Breast epithelium (tissue), 4 donors: ENCODE results near the gene OTOP3. TPM values are rescaled to one million over a fixed set of nuclear protein-coding genes. Genes with fewer than 3 reads are reported as not detected.

Experiments
- DNase-seq, 2 donors: peaks; one replicate each; pipeline ENCODE4 v3.0.0-alpha.2; 2019; ENCODE audit warnings: low spot score in 2 of 2
- H3K27ac ChIP-seq, 2 donors: fragments of 200-600 bp; sonication (generic) in 1 of 2; one replicate each; pipeline ENCODE4 v1.5.1; 2016 to 2019; ENCODE audit warnings: mild to moderate bottlenecking in 1 of 2
- H3K27me3 ChIP-seq, 2 donors: fragments of 200-600 bp; sonication (generic) in 1 of 2; one replicate each; pipeline versions ENCODE4 v1.5.1 to v1.6.0; 2017 to 2019; ENCODE audit warnings: control low read depth in 1 of 2, mild to moderate bottlenecking in 1 of 2
- H3K36me3 ChIP-seq: fragments of 200-600 bp; one replicate; pipeline ENCODE4 v1.5.1; 2019
- H3K4me1 ChIP-seq, 2 donors: fragments of 200-600 bp; sonication (generic); one replicate each; pipeline ENCODE4 v1.5.1; 2016 to 2019; ENCODE audit warnings: control low read depth in 1 of 2
- H3K4me3 ChIP-seq, 3 donors: fragments of 200-600 bp; sonication (generic); 1 replicate in 2 of 3; 2 replicates in 1 of 3; pipeline ENCODE4 v1.5.1; 2016 to 2019; ENCODE audit warnings: mild to moderate bottlenecking in 3 of 3, moderate library complexity in 2 of 3
- H3K9me3 ChIP-seq, 2 donors: fragments of 200-600 bp; sonication (generic) in 1 of 2; one replicate each; pipeline ENCODE4 v1.5.1; 2016 to 2019; ENCODE audit warnings: control low read depth in 1 of 2
- POLR2A ChIP-seq: fragments of 450-650 bp; IDR thresholded peaks from one replicate; pipeline ENCODE4 v1.6.1; 2016; ENCODE audit warnings: antibody characterized with exemption, mild to moderate bottlenecking, moderate library complexity
- POLR2AphosphoS5 ChIP-seq, 3 donors: sonication (generic); formaldehyde crosslinking; IDR thresholded peaks; one replicate each; pipeline ENCODE4 v1.6.1; 2017; ENCODE audit warnings: antibody characterized with exemption in 3 of 3
- intact Hi-C: fragments of 100-400 bp; cut with DNase I; formaldehyde crosslinking; loops from one replicate; pipeline ENCODE4 v1.15.1; 2023; ENCODE audit warnings: low total_unique reads
- total RNA-seq, 3 donors: library from RNA; depleted of rRNA; stranded (reverse); fragments of >200 nt; gene quantifications; one replicate each; pipeline ENCODE4 v1.1.0, GENCODE V29; 2016
- TF ChIP-seq, protein P1 (sequence below), 3 donors: fragments of 450-650 bp; IDR thresholded peaks; one replicate each; pipeline ENCODE4 v1.5.1; 2016 to 2017; ENCODE audit warnings: antibody characterized with exemption in 3 of 3, mild to moderate bottlenecking in 3 of 3, moderate library complexity in 3 of 3

OTOP3 gene
- total RNA-seq, 3 donors from 2014 or later: not detected

DNA sequence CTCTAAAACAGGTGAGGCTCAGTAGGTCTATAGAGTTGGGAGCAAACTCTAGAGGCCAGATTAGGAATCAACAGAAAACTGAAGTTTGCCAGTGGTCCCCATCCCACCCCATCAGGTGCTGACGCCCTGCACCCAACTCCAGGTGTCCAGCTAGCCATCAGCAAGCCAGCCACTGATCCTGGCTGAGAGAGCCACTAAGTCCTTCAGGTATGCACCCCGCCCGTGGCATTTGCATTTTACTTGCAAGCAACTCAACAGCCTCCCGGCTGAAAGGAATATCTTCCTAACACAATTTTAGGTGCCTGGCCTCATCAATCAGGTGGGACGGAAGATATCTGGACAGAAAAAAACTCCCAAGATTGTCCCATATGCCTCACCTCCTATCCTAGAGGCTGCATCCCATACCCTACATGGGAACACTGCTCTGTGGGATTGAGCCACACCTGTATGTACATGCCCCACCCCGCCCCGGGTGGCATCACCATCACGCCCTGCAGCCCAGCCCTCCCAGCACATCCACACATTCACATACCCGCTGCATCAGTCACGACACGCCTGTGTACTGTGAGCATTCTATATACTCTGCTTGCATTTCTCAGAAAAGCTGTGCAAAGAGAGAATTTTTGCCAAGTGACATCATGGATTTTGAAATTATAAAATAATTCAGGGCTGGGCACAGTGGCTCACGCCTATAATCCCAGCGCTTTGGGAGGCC lies 8.3 kb downstream of the OTOP3 start:
- DNase-seq: no peak
- no peaks in the 10 kb centered on the region for H3K4me1 ChIP-seq
- TF ChIP-seq POLR2AphosphoS5 (IDR thresholded peaks at IDR 0.05): no peak
- TF ChIP-seq POLR2A: no peak
- TF ChIP-seq, protein P1, sequence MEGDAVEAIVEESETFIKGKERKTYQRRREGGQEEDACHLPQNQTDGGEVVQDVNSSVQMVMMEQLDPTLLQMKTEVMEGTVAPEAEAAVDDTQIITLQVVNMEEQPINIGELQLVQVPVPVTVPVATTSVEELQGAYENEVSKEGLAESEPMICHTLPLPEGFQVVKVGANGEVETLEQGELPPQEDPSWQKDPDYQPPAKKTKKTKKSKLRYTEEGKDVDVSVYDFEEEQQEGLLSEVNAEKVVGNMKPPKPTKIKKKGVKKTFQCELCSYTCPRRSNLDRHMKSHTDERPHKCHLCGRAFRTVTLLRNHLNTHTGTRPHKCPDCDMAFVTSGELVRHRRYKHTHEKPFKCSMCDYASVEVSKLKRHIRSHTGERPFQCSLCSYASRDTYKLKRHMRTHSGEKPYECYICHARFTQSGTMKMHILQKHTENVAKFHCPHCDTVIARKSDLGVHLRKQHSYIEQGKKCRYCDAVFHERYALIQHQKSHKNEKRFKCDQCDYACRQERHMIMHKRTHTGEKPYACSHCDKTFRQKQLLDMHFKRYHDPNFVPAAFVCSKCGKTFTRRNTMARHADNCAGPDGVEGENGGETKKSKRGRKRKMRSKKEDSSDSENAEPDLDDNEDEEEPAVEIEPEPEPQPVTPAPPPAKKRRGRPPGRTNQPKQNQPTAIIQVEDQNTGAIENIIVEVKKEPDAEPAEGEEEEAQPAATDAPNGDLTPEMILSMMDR (IDR thresholded peaks at IDR 0.05): no peak
- H3K36me3 ChIP-seq: no peaks in the 10 kb centered on the region
- H3K27me3 ChIP-seq: peaks cover 0 to 17% of the 10 kb centered on the region in 2 donors
- intact Hi-C loops: no loop called here
- no peaks in the 10 kb centered on the region for H3K9me3 ChIP-seq
- no peak overlapping the region for H3K27ac ChIP-seq
- H3K4me3 ChIP-seq: no peak overlapping the region

DNA sequence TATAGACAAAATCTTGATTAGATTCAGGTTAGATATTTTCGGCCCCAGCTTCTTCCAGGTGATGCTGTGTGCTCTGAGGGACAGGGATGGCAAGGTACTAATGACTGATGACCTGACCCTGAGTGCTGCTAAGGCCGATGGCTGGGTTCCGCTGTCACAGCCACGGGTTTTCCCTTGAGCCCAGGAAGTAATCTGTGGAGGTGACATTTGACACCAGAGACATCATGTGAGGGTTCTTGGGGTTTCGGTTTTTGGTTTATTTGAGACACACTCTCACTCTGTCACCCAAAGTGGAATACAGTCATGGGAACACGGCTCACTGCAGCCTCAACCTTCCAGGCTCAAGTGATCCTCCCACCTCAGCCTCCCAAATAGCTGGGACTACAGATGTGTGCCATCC lies 9.8 kb downstream of the OTOP3 start:
- no peak overlapping the region for H3K27ac ChIP-seq
- H3K4me1 ChIP-seq: no peaks in the 10 kb centered on the region
- no peaks in the 10 kb centered on the region for H3K36me3 ChIP-seq
- peaks cover 0 to 17% of the 10 kb centered on the region in 2 donors for H3K27me3 ChIP-seq
- TF ChIP-seq POLR2AphosphoS5 (IDR thresholded peaks at IDR 0.05): no peak
- TF ChIP-seq, protein P1 (IDR thresholded peaks at IDR 0.05): no peak
- TF ChIP-seq POLR2A: no peak
- DNase-seq: no peak
- intact Hi-C loops: no loop called here
- H3K9me3 ChIP-seq: no peaks in the 10 kb centered on the region
- no peak overlapping the region for H3K4me3 ChIP-seq

DNA sequence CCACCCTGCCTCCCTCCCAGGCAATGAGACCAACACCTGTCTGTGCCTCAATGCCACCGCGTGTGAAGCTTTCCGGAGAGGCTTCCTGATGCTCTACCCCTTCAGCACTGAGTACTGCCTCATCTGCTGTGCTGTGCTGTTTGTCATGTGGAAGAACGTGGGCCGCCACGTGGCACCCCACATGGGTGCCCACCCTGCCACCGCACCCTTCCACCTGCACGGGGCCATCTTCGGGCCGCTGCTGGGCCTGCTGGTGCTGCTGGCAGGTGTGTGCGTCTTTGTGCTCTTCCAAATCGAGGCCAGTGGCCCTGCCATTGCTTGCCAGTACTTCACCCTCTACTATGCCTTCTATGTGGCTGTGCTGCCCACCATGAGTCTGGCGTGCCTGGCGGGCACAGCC lies 10.9 kb downstream of the OTOP3 start:
- Histone ChIP-seq H3K27ac (no peak overlapping the region), H3K4me3 (no peak overlapping the region), H3K9me3 (no peaks in the 10 kb centered on the region), H3K36me3 (no peaks in the 10 kb centered on the region), H3K27me3 (peaks cover 0 to 11% of the 10 kb centered on the region in 2 donors), H3K4me1 (no peaks in the 10 kb centered on the region)
- intact Hi-C loops: no loop called here
- no peak for DNase-seq
- TF ChIP-seq, protein P1 (IDR thresholded peaks at IDR 0.05): no peak
- TF ChIP-seq POLR2AphosphoS5 (IDR thresholded peaks at IDR 0.05): no peak
- no peak for TF ChIP-seq POLR2A

DNA sequence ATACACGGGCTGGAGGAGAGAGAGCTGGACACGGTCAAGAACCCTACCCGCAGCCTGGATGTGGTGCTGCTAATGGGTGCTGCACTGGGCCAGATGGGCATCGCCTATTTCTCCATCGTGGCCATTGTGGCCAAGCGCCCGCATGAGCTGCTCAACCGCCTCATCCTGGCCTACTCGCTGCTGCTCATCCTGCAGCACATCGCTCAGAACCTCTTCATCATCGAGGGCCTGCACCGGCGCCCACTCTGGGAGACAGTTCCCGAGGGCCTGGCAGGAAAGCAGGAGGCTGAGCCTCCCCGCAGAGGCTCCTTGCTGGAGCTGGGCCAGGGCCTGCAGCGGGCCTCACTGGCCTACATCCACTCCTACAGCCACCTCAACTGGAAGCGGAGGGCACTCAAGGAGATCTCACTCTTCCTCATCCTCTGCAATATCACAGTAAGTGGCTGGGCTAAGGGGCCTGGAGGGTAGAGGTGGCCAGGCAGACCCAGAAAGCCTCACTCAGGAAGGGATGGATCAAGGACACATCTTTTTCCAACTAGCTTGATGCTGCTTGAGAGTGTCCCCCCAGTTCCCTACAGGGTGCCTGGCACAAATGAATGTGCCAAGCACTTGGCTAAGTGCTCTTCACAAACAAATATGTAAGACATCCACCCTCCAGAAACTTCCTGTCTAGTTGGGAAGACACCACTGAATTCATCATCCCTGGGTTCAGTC lies 11.5 kb downstream of the OTOP3 start:
- DNase-seq: no peak
- H3K36me3 ChIP-seq: no peaks in the 10 kb centered on the region
- no peak overlapping the region for H3K4me3 ChIP-seq
- H3K9me3 ChIP-seq: no peaks in the 10 kb centered on the region
- intact Hi-C loops: no loop called here
- no peaks in the 10 kb centered on the region for H3K4me1 ChIP-seq
- H3K27me3 ChIP-seq: peaks cover 0 to 5% of the 10 kb centered on the region in 2 donors
- H3K27ac ChIP-seq: no peak overlapping the region
- TF ChIP-seq POLR2A (no peak), POLR2AphosphoS5 (IDR thresholded peaks at IDR 0.05) (no peak)
- TF ChIP-seq, protein P1 (IDR thresholded peaks at IDR 0.05): no peak

DNA sequence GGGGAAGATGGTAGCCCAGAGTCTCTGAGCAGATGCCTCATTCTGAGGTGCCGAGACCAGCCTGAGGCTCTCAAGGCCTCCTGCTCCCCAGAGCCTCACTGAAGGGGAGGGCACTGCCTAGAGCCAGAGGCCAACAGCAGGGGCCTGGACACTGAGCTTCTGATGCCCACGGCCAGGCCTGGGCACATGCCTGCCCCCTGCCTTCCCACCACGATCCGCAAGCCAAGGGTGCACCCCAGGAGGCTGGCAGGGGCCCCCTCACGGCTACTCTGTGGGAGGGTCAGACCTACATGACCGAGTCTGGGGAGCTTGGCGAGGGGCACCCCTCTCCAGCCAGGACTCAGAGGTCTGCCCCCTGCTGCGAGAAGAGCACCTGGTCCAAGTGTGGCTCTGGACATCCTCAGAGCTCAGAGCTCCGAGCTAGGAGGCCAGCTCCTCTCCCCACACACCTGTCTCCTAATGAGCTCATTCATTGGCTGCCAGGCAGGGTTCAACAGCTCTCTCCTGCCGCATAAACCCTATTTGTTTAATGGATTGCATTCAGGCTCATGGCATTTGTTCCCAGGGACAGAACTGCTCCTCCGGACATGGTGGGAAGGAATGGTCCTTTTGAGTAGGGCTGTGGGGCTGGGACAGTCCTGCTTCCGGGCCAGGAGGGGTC lies 13.9 kb downstream of the OTOP3 start:
- Histone ChIP-seq H3K4me1 (no peaks in the 10 kb centered on the region), H3K27ac (no peak overlapping the region), H3K36me3 (no peaks in the 10 kb centered on the region), H3K4me3 (no peak overlapping the region), H3K27me3 (no peaks in the 10 kb centered on the region), H3K9me3 (no peaks in the 10 kb centered on the region)
- DNase-seq: no peak
- intact Hi-C loops: no loop called here
- TF ChIP-seq POLR2AphosphoS5 (IDR thresholded peaks at IDR 0.05) (no peak), POLR2A (no peak)
- TF ChIP-seq, protein P1 (IDR thresholded peaks at IDR 0.05): no peak
